SIG-M5 treated with dmso at 0.1 percent for 504 hours (cell line): ENCODE results near the gene GPI.
"Not testable (repeated sequence)": the region's sequence is repeated elsewhere in the genome, so short reads cannot be mapped to it uniquely, and the experiment has no call there.

Experiments used
- DNase-seq: peaks from one replicate; lab custom pipeline; 2025; ENCODE audit not compliant: unreplicated experiment; lab: John Stamatoyannopoulos, UW

The GPI gene

GRCh38 chr19:34366738-34367623 is 2.0 kb downstream of the GPI start:
- DNase-seq, result peak; percentile 84

- DNase-seq, result no peak
Observed at GRCh38 chr19:34367624-34367957, 2.6 kb downstream of the GPI start.

GRCh38 chr19:34368338-34368737 is 3.3 kb downstream of the GPI start:
- no peak for DNase-seq

- not testable (repeated sequence) for DNase-seq
Observed at GRCh38 chr19:34369166-34369565, 4.2 kb downstream of the GPI start.

- DNase-seq, result no peak
Observed at GRCh38 chr19:34370117-34370516, 5.1 kb downstream of the GPI start.

GRCh38 chr19:34370983-34371382 is 6.0 kb downstream of the GPI start:
- no peak for DNase-seq

- no peak for DNase-seq
Observed at GRCh38 chr19:34373601-34374288, 8.7 kb downstream of the GPI start.

- no peak for DNase-seq
Observed at GRCh38 chr19:34375598-34375997, 10.6 kb downstream of the GPI start.

- DNase-seq, result no peak
Observed at GRCh38 chr19:34380639-34381241, 15.7 kb downstream of the GPI start.

GRCh38 chr19:34381399-34382251 is 16.6 kb downstream of the GPI start:
- no peak for DNase-seq

- DNase-seq, result no peak
Observed at GRCh38 chr19:34382471-34382870, 17.5 kb downstream of the GPI start.

GRCh38 chr19:34383599-34383998 is 18.6 kb downstream of the GPI start:
- no peak for DNase-seq

- no peak for DNase-seq
Observed at GRCh38 chr19:34386645-34387445, 21.8 kb downstream of the GPI start.

GRCh38 chr19:34387446-34387810 is 22.4 kb downstream of the GPI start:
- no peak for DNase-seq

GRCh38 chr19:34388745-34389144 is 23.7 kb downstream of the GPI start:
- not testable (repeated sequence) for DNase-seq

- DNase-seq, result no peak
Observed at GRCh38 chr19:34391813-34392212, 26.8 kb downstream of the GPI start.

GRCh38 chr19:34393031-34393430 is 28.0 kb downstream of the GPI start:
- DNase-seq, result no peak

- DNase-seq, result no peak
Observed at GRCh38 chr19:34393629-34394028, 28.6 kb downstream of the GPI start.

GRCh38 chr19:34397853-34398252 is 32.9 kb downstream of the GPI start:
- no peak for DNase-seq

- no peak for DNase-seq
Observed at GRCh38 chr19:34399886-34400285, 34.9 kb downstream of the GPI start.
